ENCODE results near the gene HLA-DMB.

Gene HLA-DMB

GRCh38 chr6:32971581-32972352 lies 30.9 kb upstream of the HLA-DMB start:
- DNase-seq (ENCODE audit: low read depth) = peak; percentile 99

DNA sequence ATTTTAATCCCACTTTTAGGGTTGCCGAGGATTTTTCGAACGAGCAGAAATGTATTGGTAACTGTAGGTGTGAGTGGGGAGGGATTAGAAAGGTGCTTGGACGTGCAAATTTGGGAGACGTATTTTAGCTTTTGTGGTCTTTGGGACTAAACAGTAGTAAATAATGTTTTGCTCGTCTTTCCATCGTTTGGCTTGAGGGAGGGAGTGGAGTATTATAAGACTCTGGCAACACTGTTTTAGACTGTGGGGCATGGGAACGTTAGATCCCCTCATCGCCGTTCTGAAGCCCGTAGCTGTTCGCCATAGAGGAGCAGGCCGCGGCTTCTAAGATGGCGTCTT lies 30.4 kb upstream of the HLA-DMB start:
- no peak for DNase-seq (ENCODE audit: low read depth)

DNA sequence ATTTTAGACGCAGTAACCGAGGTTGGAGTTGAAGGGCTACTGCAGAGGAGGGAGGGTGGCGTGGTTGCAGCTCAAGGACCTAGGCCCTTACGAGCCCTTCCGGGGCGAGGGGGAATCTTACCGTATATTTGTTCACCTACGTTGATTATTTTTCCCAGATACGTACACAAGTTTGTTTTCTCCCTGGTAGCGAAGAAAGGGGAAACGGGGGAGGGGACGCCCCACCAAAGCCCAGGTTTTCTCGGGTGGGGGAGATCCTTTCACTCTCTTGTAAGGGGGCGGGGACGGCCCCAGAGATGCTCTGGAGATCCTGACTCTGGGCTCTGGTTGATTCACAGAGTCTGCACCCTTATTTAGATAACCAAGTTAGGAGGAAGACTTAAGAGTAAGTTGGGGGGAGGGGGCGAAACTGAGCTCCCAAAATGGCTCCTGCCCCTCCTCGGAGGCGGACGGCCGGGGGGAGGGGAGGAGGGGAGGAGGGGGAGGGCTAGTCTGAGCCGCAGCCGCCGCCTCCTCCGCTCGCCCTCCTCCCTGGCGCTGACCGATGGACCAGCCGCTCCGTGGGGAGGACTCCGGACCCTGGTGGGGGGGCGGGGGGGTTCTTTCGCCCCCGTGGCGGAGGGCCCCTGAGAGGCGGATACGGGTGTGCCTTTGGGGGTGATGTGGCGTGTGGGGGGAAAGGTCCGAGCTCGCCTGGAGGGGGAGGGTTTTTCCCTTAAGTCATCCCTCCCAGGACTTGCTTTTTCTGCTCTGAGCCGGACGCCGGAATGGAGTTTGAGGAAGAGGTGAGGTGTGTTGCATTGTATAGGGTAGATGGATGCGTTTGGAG lies 29.8 kb upstream of the HLA-DMB start:
- peak; percentile 41 for DNase-seq (ENCODE audit: low read depth)

- DNase-seq (ENCODE audit: low read depth) = peak; percentile 39
These were observed 29.0 kb upstream of the HLA-DMB start for GRCh38 chr6:32969685-32970412.

- DNase-seq (ENCODE audit: low read depth) = peak; percentile 44
These were observed 28.2 kb upstream of the HLA-DMB start for GRCh38 chr6:32968867-32969684.

DNA sequence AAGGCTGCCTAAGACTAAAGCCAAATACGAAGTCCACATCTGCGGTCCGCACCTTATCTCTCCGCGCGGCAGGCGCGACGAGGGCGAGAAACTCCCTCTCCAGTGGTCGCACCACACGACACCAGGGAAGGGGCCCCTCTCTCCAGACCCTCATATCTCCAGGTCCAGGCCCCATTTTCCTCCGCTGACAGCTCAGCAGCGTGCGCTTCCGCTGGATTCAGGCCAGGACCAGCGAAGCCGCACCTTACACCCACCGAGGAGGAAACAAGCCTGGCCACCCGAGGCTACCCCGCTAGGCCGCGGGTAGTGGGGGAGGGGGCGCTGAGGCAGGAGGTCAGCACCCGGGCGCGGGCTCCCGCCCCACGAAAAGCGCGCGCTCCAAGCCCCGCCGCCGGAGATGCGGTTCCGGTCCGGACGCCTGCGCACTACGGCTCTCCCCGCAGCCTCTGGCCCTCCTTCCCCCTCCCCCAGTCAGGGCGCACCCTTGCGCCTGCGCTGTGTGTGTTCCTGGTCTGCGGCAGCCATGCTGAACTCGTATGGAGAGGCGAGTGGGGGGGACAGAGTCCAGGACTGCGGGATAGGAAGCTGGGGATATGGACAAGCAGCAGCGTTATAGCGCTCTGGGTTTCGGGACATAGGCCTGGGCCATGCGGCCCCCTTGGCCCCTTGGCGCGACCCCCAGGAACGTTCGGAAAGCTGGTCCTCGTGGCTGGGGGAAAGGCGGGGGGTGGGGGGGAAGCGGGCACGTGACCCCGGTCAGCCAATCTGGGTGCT lies 27.5 kb upstream of the HLA-DMB start, which contains the start of gene BRD2:
Gene BRD2, plus strand, starts transcription at position 502 of the 774 bp plus-strand sequence. CDS start 4,305 bp downstream, outside the sequence.
- DNase-seq (ENCODE audit: low read depth) = peak; percentile 94

DNA sequence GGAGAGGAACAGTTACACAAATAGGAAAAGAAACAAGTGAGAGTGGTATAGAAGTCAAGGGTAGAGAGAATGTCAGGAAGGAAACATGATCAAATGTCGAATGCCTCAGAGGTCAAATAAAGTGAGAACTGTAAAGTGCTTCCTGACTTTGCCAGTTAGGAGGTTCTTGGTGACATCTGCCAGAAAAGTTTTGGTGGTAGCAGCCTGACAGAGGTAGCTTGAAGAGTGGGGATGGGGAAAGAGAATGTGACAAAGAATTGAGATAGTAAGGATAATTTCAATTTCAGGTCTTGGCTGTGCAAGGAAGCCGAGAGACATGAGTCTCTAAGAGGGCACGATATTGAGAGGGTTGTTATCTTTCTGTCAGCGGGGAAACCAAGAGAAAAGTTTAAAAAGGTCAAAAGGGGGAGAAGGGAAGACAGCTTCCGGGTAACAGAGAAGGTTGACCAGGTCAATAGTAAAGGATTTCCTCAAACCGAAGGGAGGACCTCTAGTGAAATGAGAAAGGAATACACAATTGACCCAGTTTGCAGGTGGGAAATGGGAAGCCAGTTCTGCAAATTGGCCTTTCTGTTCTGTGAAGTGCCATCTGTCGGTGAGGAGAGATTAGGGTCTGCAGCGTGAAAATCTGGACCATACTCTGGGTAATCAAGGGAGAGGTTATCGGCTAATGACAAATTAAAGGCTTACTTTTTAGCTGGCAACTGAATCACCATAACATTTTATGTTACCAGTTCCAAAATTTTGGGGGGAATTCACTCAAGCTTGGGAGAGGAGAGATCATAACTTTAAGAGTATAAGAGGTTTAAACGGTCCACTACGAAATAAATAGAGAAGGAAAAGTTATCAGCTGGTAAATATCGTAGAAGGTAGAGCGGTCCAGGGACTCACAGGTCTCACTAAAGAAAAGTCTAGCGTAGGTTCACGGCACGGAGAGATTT lies 26.6 kb upstream of the HLA-DMB start:
- no peak for DNase-seq (ENCODE audit: low read depth)

DNA sequence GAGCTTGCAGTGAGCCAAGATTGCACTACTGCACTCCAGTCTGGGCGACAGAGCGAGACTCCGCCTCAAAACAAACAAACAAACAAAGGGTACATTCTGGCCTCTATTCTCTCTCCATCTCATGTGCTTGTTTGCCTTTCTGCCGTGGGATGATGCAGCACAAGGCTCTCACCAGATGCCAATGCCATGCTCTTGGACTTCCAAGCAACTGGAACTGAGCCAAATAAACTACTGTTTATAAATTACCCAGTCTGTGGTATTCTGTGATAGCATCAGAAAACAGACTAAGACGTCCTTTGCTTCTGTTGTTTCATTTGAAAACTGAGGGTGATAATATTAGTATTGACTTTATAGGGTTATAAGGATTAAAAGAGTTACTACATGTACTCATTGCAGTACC lies 23.9 kb upstream of the HLA-DMB start:
- no peak for DNase-seq (ENCODE audit: low read depth)

GRCh38 chr6:32963866-32964265 lies 23.0 kb upstream of the HLA-DMB start:
- DNase-seq (ENCODE audit: low read depth) = no peak

DNA sequence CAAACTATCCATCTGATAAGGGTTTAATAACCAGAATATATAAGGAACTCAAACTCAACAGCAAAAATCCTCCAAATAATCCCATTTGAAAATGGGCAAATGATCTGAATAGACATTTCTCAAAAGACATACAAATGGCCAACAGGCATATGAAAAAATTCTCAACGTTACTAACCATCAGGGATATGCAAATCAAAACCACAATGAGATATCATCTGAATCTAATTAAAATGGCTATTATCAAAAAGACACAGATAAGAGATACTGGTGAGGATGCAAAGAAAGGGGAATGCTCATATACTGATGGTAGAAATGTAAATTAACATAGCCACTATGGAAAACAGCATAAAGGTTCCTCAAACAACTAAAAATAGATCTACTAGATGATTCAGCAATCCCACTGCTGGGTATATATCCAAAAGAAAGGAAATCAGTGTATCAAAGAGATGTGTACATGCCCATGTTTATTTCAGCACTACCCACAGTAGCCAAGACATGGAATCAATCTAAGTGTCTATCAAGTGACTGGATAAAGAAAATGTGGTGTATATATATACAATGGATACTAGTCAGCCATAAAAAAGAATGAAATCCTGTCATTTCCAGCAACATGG lies 21.5 kb upstream of the HLA-DMB start:
- no peak for DNase-seq (ENCODE audit: low read depth)

- DNase-seq (ENCODE audit: low read depth) = no peak
These were observed 19.7 kb upstream of the HLA-DMB start for GRCh38 chr6:32960563-32960962.

- no peak for DNase-seq (ENCODE audit: low read depth)
These were observed 15.3 kb upstream of the HLA-DMB start for GRCh38 chr6:32956176-32956575.

DNA sequence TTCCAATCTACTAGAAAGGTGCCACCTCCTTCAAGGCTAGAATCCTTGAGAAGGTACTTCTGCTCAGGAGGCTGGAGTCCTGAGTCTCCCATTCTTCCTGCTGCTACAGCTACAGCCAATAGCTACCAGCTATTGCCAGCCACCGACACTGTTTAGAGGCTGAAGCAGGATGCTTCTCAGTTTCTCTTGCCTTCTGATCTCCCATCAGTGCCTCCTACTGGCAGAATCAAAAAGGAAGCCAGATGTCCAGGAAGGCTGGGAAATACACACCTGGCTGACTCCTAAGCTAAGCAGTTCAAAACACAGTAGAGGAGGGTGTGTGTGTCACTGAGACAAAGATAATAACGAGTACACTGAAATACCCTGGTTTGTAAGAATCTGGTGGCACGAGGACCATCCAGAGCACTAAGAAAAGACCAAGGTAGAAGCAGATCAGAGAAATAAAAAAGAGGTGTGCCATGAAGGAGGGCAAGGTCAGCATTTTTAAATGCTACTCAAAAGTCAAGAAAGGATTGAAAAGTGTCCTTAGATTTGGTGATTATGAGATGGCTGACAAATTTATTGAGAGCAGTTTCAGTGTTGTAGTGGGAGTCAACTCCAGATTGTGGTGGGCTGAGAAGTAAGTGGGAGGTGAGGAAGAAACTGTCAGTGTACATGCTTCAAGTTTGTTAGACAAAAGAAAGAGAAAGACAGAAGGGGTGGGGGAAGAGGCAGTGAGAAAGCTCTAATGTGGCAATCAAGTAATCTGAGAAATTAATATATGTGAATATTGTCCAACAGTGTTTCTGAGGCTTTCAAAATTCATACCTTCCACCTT lies 14.4 kb upstream of the HLA-DMB start:
- DNase-seq (ENCODE audit: low read depth) = no peak

- no peak for DNase-seq (ENCODE audit: low read depth)
These were observed 13.4 kb upstream of the HLA-DMB start for GRCh38 chr6:32954267-32954666.

GRCh38 chr6:32953775-32954174 lies 12.9 kb upstream of the HLA-DMB start:
- no peak for DNase-seq (ENCODE audit: low read depth)

- peak; percentile 71 for DNase-seq (ENCODE audit: low read depth)
These were observed 12.2 kb upstream of the HLA-DMB start, which contains the start of gene HLA-DMA for GRCh38 chr6:32952817-32953739. HLA-DMA (minus strand) TSS chr6:32953097; CDS start chr6:32953036, 61 bp downstream.

DNA sequence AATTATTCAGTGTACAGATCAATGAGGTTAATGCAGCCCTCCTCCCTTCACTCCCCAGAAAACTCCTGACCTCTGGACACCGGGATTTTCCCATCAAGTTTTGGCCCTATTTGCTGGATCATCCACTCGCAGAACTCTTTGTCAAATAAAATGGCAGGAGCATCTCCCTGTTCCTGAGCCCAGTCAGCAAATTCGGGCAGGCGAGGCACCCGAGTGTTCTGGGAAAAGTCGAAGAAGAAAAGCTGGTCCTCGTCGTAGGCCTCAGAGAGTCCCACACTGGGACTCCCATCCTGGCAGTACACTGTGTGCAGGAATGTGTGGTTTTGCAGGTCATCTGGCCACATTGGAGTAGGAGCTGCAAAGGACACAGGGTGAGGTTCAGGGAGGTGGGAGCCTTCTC lies 9.6 kb upstream of the HLA-DMB start:
- DNase-seq (ENCODE audit: low read depth) = no peak
